DND-41 (cell line): Measurements from ENCODE around the gene CPM.
"Not testable (repeated sequence)": the region's sequence is repeated elsewhere in the genome, so short reads cannot be mapped to it uniquely, and the experiment has no call there.

Source experiments
- ATAC-seq: fragments of 200-7000 bp; cut with Tn5 transposase; 3 replicates; pipeline ENCODE4 v1.9.1; 2021; ENCODE audit warnings: low read depth; ENCODE audit not compliant: insufficient read depth
- DNase-seq: peaks from one replicate; pipeline ENCODE4 v3.0.0-alpha.2; 2020
- H2AFZ ChIP-seq: 2 replicates; pipeline ENCODE4 v1.6.0; 2012; ENCODE audit warnings: low read depth, low read length
- H3K27ac ChIP-seq: 2 replicates; pipeline ENCODE4 v1.5.1; 2012; ENCODE audit warnings: low read length, inconsistent platforms
- H3K27me3 ChIP-seq: fragments of 200-600 bp; sonication (generic); 2 replicates; pipeline ENCODE4 v1.6.0; 2012; ENCODE audit warnings: low read length, mild to moderate bottlenecking, inconsistent platforms; ENCODE audit not compliant: insufficient read depth, poor library complexity
- H3K36me3 ChIP-seq: 2 replicates; pipeline ENCODE4 v1.5.1; 2012; ENCODE audit warnings: low read length, inconsistent platforms; ENCODE audit not compliant: insufficient read depth
- H3K4me1 ChIP-seq: 2 replicates; pipeline ENCODE4 v1.5.1; 2012; ENCODE audit warnings: mild to moderate bottlenecking, low read length; ENCODE audit not compliant: insufficient read depth
- H3K4me2 ChIP-seq: 2 replicates; pipeline ENCODE4 v1.6.0; 2012; ENCODE audit warnings: mild to moderate bottlenecking, moderate library complexity, low read length, inconsistent platforms; ENCODE audit not compliant: insufficient read depth
- H3K4me3 ChIP-seq, 2 experiments: fragments of 200-600 bp in 1 of 2; shearing (Covaris generic) in 1 of 2; 2 replicates each; pipeline ENCODE4 v1.5.1; 2012 to 2016; ENCODE audit warnings: inconsistent platforms in 2 of 2, low read length in 2 of 2, mild to moderate bottlenecking in 2 of 2, low read depth in 1 of 2, moderate library complexity in 1 of 2
- H3K79me2 ChIP-seq: 2 replicates; pipeline ENCODE4 v1.6.0; 2012; ENCODE audit warnings: low read length, inconsistent platforms; ENCODE audit not compliant: insufficient read depth
- H3K9ac ChIP-seq: 2 replicates; pipeline ENCODE4 v1.6.0; 2012; ENCODE audit warnings: low read depth, mild to moderate bottlenecking, inconsistent platforms, low read length, moderate library complexity
- H3K9me3 ChIP-seq: 2 replicates; pipeline ENCODE4 v1.5.1; 2012; ENCODE audit warnings: low read length, moderate library complexity, mild to moderate bottlenecking, inconsistent platforms; ENCODE audit not compliant: insufficient read depth, severe bottlenecking
- H4K20me1 ChIP-seq: 2 replicates; pipeline ENCODE4 v1.6.0; 2012; ENCODE audit warnings: low read length; ENCODE audit not compliant: insufficient read depth
- CTCF ChIP-seq: IDR thresholded peaks from 2 replicates; pipeline ENCODE4 v1.5.1; 2012; ENCODE audit warnings: borderline replicate concordance, low read length, moderate library complexity, mild to moderate bottlenecking; ENCODE audit not compliant: poor library complexity, severe bottlenecking; ENCODE audit errors: extremely low read depth
- EZH2 ChIP-seq: IDR thresholded peaks from 3 replicates; pipeline ENCODE4 v1.6.1; 2012; ENCODE audit warnings: borderline replicate concordance, low read depth, mild to moderate bottlenecking, moderate library complexity, low read length, inconsistent platforms; ENCODE audit not compliant: severe bottlenecking

The CPM gene

GRCh38 chr12:68808388-68809189, 124.4 kb downstream of the CPM start:
- DNase-seq (peak; percentile 61), ATAC-seq (peak; percentile 25)
- no peak for TF ChIP-seq EZH2
- TF ChIP-seq CTCF: no peak
- H3K9ac ChIP-seq: peak overlapping the region; percentile 99
- H4K20me1 ChIP-seq: peaks cover 20% of the 10 kb centered on the region; the same call in 1 of the 2 replicates
- peaks cover 56% of the 10 kb centered on the region for H3K79me2 ChIP-seq
- peaks cover 39% of the 10 kb centered on the region for H3K36me3 ChIP-seq
- H3K4me3 ChIP-seq: peak overlapping the region; percentile 62 to 81; a peak in 3 of 4 replicates
- H2AFZ ChIP-seq: peak overlapping the region; percentile 92
- H3K27ac ChIP-seq: peak overlapping the region; percentile 97
- H3K9me3 ChIP-seq: no peaks in the 10 kb centered on the region
- peak overlapping the region; percentile 80 for H3K4me2 ChIP-seq
- H3K4me1 ChIP-seq: peaks cover 50% of the 10 kb centered on the region
- no peaks in the 10 kb centered on the region for H3K27me3 ChIP-seq

GRCh38 chr12:68807576-68808387, 125.2 kb downstream of the CPM start, which contains the start of gene MDM2:
Gene MDM2 (plus strand): TSS chr12:68808177. CDS start chr12:68808478, 301 bp downstream.
- H2AFZ ChIP-seq: peak within 1 kb of the TSS; percentile 93
- peak; percentile 97 for DNase-seq
- H3K9ac ChIP-seq: peak within 1 kb of the TSS; percentile 99

GRCh38 chr12:68807274-68807575, 125.7 kb downstream of the CPM start:
- peak overlapping the region; percentile 80 for H3K4me2 ChIP-seq
- peak overlapping the region; percentile 55 to 81; a peak in 3 of 4 replicates for H3K4me3 ChIP-seq
- H3K4me1 ChIP-seq: peaks cover 38% of the 10 kb centered on the region
- peak overlapping the region; percentile 99 for H3K9ac ChIP-seq
- not testable (repeated sequence) for H3K27me3 ChIP-seq, DNase-seq, ATAC-seq, H3K9me3 ChIP-seq, H4K20me1 ChIP-seq
- peak overlapping the region; percentile 93 for H2AFZ ChIP-seq
- H3K36me3 ChIP-seq: peaks cover 26% of the 10 kb centered on the region
- H3K79me2 ChIP-seq: peaks cover 42% of the 10 kb centered on the region
- peak overlapping the region; percentile 97 for H3K27ac ChIP-seq

More at GRCh38 chr12:68807576-68808387, 125.2 kb downstream of the CPM start, which contains the start of gene MDM2:
- no peaks in the 10 kb centered on the region for H3K9me3 ChIP-seq
- H3K27ac ChIP-seq: peak within 1 kb of the TSS; percentile 97
- peaks cover 43% of the 10 kb centered on the region for H3K4me1 ChIP-seq
- H3K4me2 ChIP-seq: peak within 1 kb of the TSS; percentile 80
- peak within 1 kb of the TSS; percentile 62 to 81; a peak in 3 of 4 replicates for H3K4me3 ChIP-seq
- H3K36me3 ChIP-seq: peaks cover 31% of the 10 kb centered on the region
- H3K79me2 ChIP-seq: peaks cover 48% of the 10 kb centered on the region
- H4K20me1 ChIP-seq: peaks cover 13% of the 10 kb centered on the region; the same call in 1 of the 2 replicates
- TF ChIP-seq EZH2 (no peak), CTCF (peak; percentile 75)
- ATAC-seq: peak; percentile 86
- H3K27me3 ChIP-seq: no peaks in the 10 kb centered on the region
